DMS114 treated with DMSO at 0.1 percent for 48 hours (cell line): ENCODE measurements around the gene ITPRIP.

Source experiments
- DNase-seq: peaks from one replicate; lab custom pipeline; 2025; ENCODE audit not compliant: unreplicated experiment; lab: John Stamatoyannopoulos, UW

The ITPRIP gene

GRCh38 chr10:104337985-104338735 lies at the start of gene ITPRIP:
Gene ITPRIP (minus strand): TSS chr10:104338465. CDS start chr10:104316051, 22,414 bp downstream.
- DNase-seq: peak; percentile 74

- DNase-seq: no peak
Observed at GRCh38 chr10:104387130-104387888, 49.0 kb upstream of the ITPRIP start.

- no peak for DNase-seq
Observed at GRCh38 chr10:104380336-104380735, 42.1 kb upstream of the ITPRIP start.

GRCh38 chr10:104376784-104377300 lies 38.6 kb upstream of the ITPRIP start:
- no peak for DNase-seq

- DNase-seq: no peak
Observed at GRCh38 chr10:104374591-104374990, 36.3 kb upstream of the ITPRIP start.

- no peak for DNase-seq
Observed at GRCh38 chr10:104371753-104372152, 33.5 kb upstream of the ITPRIP start.

- no peak for DNase-seq
Observed at GRCh38 chr10:104368381-104368780, 30.1 kb upstream of the ITPRIP start.

- no peak for DNase-seq
Observed at GRCh38 chr10:104367904-104368303, 29.6 kb upstream of the ITPRIP start.

- no peak for DNase-seq
Observed at GRCh38 chr10:104359811-104360210, 21.5 kb upstream of the ITPRIP start.

GRCh38 chr10:104353325-104354048 lies 15.2 kb upstream of the ITPRIP start, which contains the start of gene CFAP58:
Gene CFAP58 (plus strand): TSS chr10:104353833. CDS start chr10:104353898, 65 bp downstream.
- DNase-seq: peak; percentile 88

GRCh38 chr10:104351919-104352318 lies 13.7 kb upstream of the ITPRIP start:
- DNase-seq: no peak

- no peak for DNase-seq
Observed at GRCh38 chr10:104351061-104351702, 12.9 kb upstream of the ITPRIP start.

- peak; percentile 63 for DNase-seq
Observed at GRCh38 chr10:104350127-104350635, 11.9 kb upstream of the ITPRIP start.

GRCh38 chr10:104349623-104350126 lies 11.4 kb upstream of the ITPRIP start:
- DNase-seq: no peak

GRCh38 chr10:104348601-104349000 lies 10.3 kb upstream of the ITPRIP start:
- DNase-seq: no peak

GRCh38 chr10:104347295-104348045 lies 9.2 kb upstream of the ITPRIP start:
- no peak for DNase-seq

- DNase-seq: no peak
Observed at GRCh38 chr10:104345941-104346340, 7.7 kb upstream of the ITPRIP start.

- no peak for DNase-seq
Observed at GRCh38 chr10:104345515-104345914, 7.2 kb upstream of the ITPRIP start.

- DNase-seq: no peak
Observed at GRCh38 chr10:104344219-104344618, 6.0 kb upstream of the ITPRIP start.
